Stimulated activated memory B cell treated with anti-CD40 and anti-IgM and Interleukin-4, amounts not matched to agents 10 μg/mL and 1 μg/mL and 100 μg/mL, for 72 hours (primary cell): ENCODE data around the gene CGA.
"Not testable (repeated sequence)": the region's sequence is repeated elsewhere in the genome, so short reads cannot be mapped to it uniquely, and the experiment has no call there.

Experiments used
- ATAC-seq: fragments of 150-1000 bp; cut with Tn5 transposase; 2 replicates; pipeline ENCODE4 v1.10.0; 2021
- H3K27ac Mint-ChIP-seq: one replicate; pipeline ENCODE4 v1.8.0; 2022; ENCODE audit warnings: mild to moderate bottlenecking, mixed read lengths
- H3K27me3 Mint-ChIP-seq: one replicate; pipeline ENCODE4 v1.8.0; 2022; ENCODE audit warnings: mixed read lengths
- H3K36me3 Mint-ChIP-seq: one replicate; pipeline ENCODE4 v1.8.0; 2022; ENCODE audit warnings: mixed read lengths
- H3K4me1 Mint-ChIP-seq: one replicate; pipeline ENCODE4 v1.8.0; 2022; ENCODE audit warnings: mixed read lengths
- H3K4me3 Mint-ChIP-seq: one replicate; pipeline ENCODE4 v1.8.0; 2022; ENCODE audit warnings: mild to moderate bottlenecking, moderate library complexity, mixed read lengths
- H3K9me3 Mint-ChIP-seq: one replicate; pipeline ENCODE4 v1.8.0; 2022; ENCODE audit warnings: mixed read lengths

The CGA gene

GRCh38 chr6:87095087-87095509 lies at the start of gene CGA:
Gene CGA, minus strand, starts transcription at chr6:87095106. Its CDS starts 6,906 bp downstream, at chr6:87088200.
- Mint-ChIP-seq H3K4me1 (peaks cover 13% of the 10 kb centered on the region), H3K36me3 (no peaks in the 10 kb centered on the region), H3K9me3 (no peaks in the 10 kb centered on the region), H3K27me3 (peaks cover 8% of the 10 kb centered on the region), H3K4me3 (no peak within 1 kb of the TSS), H3K27ac (no peak within 1 kb of the TSS)
- ATAC-seq, result no peak

DNA sequence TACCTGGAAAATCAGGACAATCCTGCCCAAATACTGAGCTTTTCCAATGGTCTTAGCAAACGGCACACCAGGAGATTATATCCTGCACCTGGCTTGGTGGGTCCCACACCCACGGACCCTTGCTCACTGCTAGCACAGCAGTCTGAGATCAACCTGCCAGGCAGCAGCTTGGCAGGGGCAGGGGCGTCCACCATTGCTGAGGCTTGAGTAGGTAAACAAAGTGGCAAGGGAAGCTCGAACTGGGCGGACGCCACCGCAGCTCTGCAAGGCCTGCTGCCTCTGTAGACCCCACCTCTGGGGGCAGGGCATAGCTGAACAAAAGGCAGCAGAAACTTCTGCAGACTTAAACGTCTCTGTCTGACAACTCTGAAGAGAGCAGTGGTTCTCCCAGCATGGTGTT lies 45.0 kb upstream of the CGA start:
- H3K9me3 Mint-ChIP-seq, H3K27ac Mint-ChIP-seq, H3K4me3 Mint-ChIP-seq, H3K36me3 Mint-ChIP-seq, H3K27me3 Mint-ChIP-seq, H3K4me1 Mint-ChIP-seq, ATAC-seq: not testable (repeated sequence)

DNA sequence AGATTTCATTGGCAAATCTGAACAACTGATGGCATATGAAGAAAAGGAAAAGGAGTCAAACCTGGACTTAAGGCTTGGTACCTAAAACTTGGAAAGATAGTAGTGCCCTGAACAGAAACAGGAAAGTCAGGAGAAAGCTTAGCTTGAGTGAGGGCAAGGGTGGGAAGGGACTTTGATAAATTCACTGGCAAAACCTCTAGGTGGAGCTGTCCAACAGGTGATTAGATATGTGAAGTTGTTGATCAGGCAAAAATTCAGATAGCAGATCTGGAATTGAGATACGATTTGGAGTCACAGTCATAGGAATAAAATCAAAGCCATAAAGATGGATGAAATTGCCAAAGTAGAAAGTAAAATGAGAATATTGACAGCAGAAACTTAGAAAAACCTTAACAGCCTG lies 44.3 kb upstream of the CGA start:
- Mint-ChIP-seq H3K27ac (no peak overlapping the region), H3K4me1 (peaks cover 6% of the 10 kb centered on the region), H3K4me3 (no peak overlapping the region), H3K36me3 (no peaks in the 10 kb centered on the region), H3K27me3 (no peaks in the 10 kb centered on the region), H3K9me3 (no peaks in the 10 kb centered on the region)
- ATAC-seq, result no peak

DNA sequence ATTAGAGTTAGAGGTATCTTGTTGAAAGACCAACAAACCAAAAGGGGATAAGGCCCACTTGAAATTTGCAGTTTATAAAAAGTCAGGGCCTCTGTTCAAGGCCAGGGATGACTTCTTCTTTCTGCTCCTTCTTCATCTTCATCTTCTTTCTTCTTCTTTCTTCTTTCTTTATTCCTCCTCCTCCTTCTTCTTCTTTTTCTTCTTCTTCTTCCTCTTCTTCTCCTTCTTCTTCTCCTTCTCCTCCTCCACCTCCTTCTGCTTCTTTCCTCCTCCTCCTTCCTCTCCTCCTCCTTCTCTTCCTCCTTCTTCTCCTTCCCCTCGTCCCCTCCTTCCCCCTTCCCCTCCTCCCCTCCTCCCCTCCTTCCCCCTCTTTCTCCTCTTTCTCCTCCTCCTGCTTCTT lies 42.1 kb upstream of the CGA start:
- Mint-ChIP-seq H3K4me1 (peaks cover 6% of the 10 kb centered on the region), H3K27me3 (no peaks in the 10 kb centered on the region), H3K9me3 (no peaks in the 10 kb centered on the region), H3K36me3 (no peaks in the 10 kb centered on the region), H3K4me3 (no peak overlapping the region), H3K27ac (peak overlapping the region; percentile 37)
- ATAC-seq, result no peak

- no peaks in the 10 kb centered on the region for H3K4me1 Mint-ChIP-seq
- H3K27me3 Mint-ChIP-seq, result no peaks in the 10 kb centered on the region
- no peak overlapping the region for H3K27ac Mint-ChIP-seq
- peaks cover 5% of the 10 kb centered on the region for H3K9me3 Mint-ChIP-seq
- no peaks in the 10 kb centered on the region for H3K36me3 Mint-ChIP-seq
- no peak overlapping the region for H3K4me3 Mint-ChIP-seq
- ATAC-seq, result no peak
These were observed 32.8 kb upstream of the CGA start for GRCh38 chr6:87127737-87128136.

GRCh38 chr6:87126501-87126900 lies 31.6 kb upstream of the CGA start:
- Mint-ChIP-seq H3K27ac (no peak overlapping the region), H3K9me3 (peaks cover 1% of the 10 kb centered on the region), H3K4me1 (no peaks in the 10 kb centered on the region), H3K36me3 (no peaks in the 10 kb centered on the region), H3K4me3 (no peak overlapping the region), H3K27me3 (peaks cover 11% of the 10 kb centered on the region)
- no peak for ATAC-seq

- H3K36me3 Mint-ChIP-seq, result no peaks in the 10 kb centered on the region
- no peaks in the 10 kb centered on the region for H3K9me3 Mint-ChIP-seq
- no peak overlapping the region for H3K4me3 Mint-ChIP-seq
- H3K27ac Mint-ChIP-seq, result no peak overlapping the region
- H3K27me3 Mint-ChIP-seq, result peaks cover 11% of the 10 kb centered on the region
- no peak for ATAC-seq
- no peaks in the 10 kb centered on the region for H3K4me1 Mint-ChIP-seq
These were observed 29.2 kb upstream of the CGA start for GRCh38 chr6:87124074-87124473.

GRCh38 chr6:87122477-87122876 lies 27.6 kb upstream of the CGA start:
- H3K27ac Mint-ChIP-seq, result no peak overlapping the region
- ATAC-seq, result no peak
- no peaks in the 10 kb centered on the region for H3K4me1 Mint-ChIP-seq
- no peak overlapping the region for H3K4me3 Mint-ChIP-seq
- H3K27me3 Mint-ChIP-seq, result peaks cover 11% of the 10 kb centered on the region
- H3K36me3 Mint-ChIP-seq, result no peaks in the 10 kb centered on the region
- no peaks in the 10 kb centered on the region for H3K9me3 Mint-ChIP-seq

DNA sequence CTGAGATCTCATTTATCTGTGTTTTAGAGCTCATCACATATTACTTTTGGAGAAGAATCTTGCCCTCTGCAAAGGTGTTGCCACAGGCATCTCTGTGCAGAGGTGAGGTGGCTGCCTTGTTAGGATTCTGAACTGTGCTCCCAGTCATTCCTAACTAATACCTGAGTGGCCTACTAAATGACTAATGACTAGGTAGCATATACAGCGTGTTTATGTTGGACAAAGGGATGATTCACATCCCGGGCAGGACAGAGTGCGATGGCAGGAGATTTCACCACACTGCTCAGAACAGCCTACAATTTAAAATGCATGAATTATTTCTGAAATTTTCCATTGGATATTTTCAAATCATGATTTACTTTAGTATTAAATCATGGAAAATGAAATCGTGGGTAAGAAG lies 23.1 kb upstream of the CGA start:
- ATAC-seq, result no peak
- no peaks in the 10 kb centered on the region for H3K9me3 Mint-ChIP-seq
- no peak overlapping the region for H3K4me3 Mint-ChIP-seq
- no peak overlapping the region for H3K27ac Mint-ChIP-seq
- peaks cover 11% of the 10 kb centered on the region for H3K27me3 Mint-ChIP-seq
- no peaks in the 10 kb centered on the region for H3K36me3 Mint-ChIP-seq
- H3K4me1 Mint-ChIP-seq, result peaks cover 25% of the 10 kb centered on the region

GRCh38 chr6:87116922-87117321 lies 22.0 kb upstream of the CGA start:
- H3K27me3 Mint-ChIP-seq, result peaks cover 4% of the 10 kb centered on the region
- no peaks in the 10 kb centered on the region for H3K36me3 Mint-ChIP-seq
- peaks cover 25% of the 10 kb centered on the region for H3K4me1 Mint-ChIP-seq
- ATAC-seq, result no peak
- H3K9me3 Mint-ChIP-seq, result no peaks in the 10 kb centered on the region
- H3K4me3 Mint-ChIP-seq, result no peak overlapping the region
- H3K27ac Mint-ChIP-seq, result no peak overlapping the region

DNA sequence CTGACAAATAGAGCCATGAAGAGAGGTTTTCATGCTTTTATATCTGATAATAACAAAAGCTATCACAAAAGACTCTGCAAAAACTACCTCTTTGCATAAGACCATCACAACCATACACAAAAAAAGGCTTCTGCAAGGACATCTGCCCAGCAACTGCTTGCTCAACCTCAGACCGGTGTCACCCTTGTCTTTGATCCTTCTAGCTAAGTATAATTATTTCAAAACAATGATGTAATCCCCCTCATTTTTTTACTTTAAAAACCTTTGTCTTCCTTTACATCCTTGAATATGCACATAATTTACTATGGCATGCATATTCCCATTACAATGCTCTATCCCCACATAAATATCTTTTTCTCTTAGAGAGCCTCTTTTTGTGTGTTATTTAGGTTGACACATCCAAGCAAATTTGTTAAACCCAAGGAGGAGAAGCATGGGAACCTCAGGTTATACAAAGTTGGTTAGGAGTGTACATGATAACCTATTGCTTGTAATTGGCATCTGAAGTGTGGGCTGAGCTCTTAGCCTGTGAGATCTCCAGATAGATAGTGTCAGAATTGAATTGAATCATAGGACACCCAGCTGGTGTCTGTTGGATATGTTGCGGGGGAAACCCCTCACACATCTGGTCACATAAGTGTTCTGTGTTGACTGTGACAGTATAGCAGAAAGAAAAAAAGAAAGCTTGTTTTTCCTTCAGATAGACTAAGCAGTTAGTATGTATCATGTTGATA lies 20.7 kb upstream of the CGA start:
- Mint-ChIP-seq H3K36me3 (no peaks in the 10 kb centered on the region), H3K4me3 (no peak overlapping the region), H3K9me3 (no peaks in the 10 kb centered on the region), H3K27ac (no peak overlapping the region), H3K27me3 (no peaks in the 10 kb centered on the region), H3K4me1 (peaks cover 25% of the 10 kb centered on the region)
- ATAC-seq, result peak; percentile 72

DNA sequence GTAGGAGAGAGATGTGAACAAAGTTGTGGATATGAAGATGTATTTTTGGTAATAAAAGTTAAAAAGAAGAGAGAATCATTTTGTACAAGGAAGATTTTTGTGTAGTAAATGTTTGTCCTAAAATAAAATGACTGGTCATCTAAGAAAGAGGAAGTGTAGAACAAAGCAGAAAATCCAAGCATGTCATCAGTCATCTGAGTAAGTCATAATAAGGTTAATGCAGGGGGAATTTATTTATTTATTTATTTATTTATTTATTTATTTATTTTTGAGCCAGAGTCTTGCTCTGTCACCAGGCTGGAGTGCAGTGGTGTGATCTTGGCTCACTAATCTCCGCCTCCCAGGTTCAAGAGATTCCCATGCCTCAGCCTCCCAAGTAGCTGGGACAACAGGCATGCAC lies 15.7 kb upstream of the CGA start:
- H3K36me3 Mint-ChIP-seq, result no peaks in the 10 kb centered on the region
- H3K27me3 Mint-ChIP-seq, result no peaks in the 10 kb centered on the region
- H3K4me3 Mint-ChIP-seq, result no peak overlapping the region
- no peak for ATAC-seq
- no peak overlapping the region for H3K27ac Mint-ChIP-seq
- H3K4me1 Mint-ChIP-seq, result peaks cover 7% of the 10 kb centered on the region
- no peaks in the 10 kb centered on the region for H3K9me3 Mint-ChIP-seq

DNA sequence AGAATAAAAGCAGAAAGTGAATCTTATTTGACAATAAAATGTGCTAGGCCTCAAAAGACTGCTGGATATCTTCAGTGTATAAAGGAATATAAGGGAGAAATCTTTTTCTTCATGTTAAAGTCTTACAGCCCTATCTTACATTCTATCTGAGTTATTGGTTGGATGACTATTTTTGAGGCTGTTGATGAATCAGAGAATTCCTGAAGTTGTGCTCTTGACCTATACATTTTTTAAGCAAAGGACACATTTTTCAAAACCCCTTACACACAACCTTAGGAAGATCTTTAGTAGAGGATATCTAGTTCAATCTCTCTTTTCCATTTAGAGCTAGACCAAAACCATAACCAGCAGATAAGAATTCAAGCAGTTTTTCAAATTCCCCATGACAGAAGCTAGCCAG lies 10.9 kb upstream of the CGA start:
- Mint-ChIP-seq H3K27ac (no peak overlapping the region), H3K4me1 (no peaks in the 10 kb centered on the region), H3K9me3 (no peaks in the 10 kb centered on the region), H3K36me3 (no peaks in the 10 kb centered on the region), H3K27me3 (no peaks in the 10 kb centered on the region), H3K4me3 (no peak overlapping the region)
- ATAC-seq, result no peak

DNA sequence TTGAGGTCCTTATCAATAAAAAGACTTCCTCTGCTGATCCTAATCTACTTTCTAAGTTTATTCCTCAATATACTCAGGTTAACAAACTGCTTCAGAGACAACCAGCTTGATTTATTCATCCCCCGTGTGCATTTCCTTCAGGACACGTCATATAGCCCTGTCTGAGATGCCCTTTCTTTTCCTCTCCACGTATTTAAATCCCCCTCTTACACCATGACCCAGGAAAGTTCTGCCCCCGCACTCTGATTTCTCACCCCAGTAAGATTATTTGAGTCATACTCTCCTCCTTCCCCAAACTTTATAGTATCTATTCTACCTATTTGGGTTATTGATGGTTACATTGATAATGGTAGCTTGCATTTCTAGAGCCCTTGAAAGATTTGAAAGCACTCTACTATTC lies 9.8 kb upstream of the CGA start:
- peaks cover 4% of the 10 kb centered on the region for H3K4me1 Mint-ChIP-seq
- ATAC-seq, result no peak
- no peak overlapping the region for H3K27ac Mint-ChIP-seq
- no peaks in the 10 kb centered on the region for H3K9me3 Mint-ChIP-seq
- no peak overlapping the region for H3K4me3 Mint-ChIP-seq
- no peaks in the 10 kb centered on the region for H3K36me3 Mint-ChIP-seq
- no peaks in the 10 kb centered on the region for H3K27me3 Mint-ChIP-seq

DNA sequence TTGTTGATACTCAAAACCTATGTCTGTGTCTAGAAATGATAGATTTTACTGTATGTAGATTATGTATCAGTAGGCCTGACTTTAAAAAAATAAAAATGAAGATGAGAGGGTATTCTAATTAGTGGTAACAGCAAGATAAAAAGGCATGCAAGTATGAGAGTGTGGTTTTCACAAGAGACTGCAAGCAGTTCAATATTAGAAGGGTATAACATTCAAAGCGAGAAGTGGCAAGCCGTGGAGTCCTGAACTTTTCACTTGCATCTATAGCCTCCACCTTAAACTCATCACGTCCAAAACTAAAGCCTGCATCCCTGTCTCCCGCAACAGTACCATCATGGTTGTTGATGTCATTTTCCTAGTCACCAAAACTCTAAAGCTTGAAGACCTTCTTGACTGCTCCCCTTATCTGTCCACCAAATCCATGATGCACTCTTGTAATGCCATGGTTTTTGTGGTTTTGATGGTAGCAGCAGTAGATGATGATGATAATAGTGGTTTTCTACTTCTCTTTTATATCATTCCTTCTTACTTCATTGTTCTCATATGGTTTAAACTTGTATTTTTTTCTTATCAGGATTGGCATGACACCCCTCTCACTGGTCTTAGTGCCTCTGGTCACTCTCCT lies 9.2 kb upstream of the CGA start:
- Mint-ChIP-seq H3K9me3 (no peaks in the 10 kb centered on the region), H3K4me3 (no peak overlapping the region), H3K27ac (no peak overlapping the region), H3K4me1 (peaks cover 10% of the 10 kb centered on the region), H3K27me3 (no peaks in the 10 kb centered on the region), H3K36me3 (no peaks in the 10 kb centered on the region)
- ATAC-seq, result no peak

DNA sequence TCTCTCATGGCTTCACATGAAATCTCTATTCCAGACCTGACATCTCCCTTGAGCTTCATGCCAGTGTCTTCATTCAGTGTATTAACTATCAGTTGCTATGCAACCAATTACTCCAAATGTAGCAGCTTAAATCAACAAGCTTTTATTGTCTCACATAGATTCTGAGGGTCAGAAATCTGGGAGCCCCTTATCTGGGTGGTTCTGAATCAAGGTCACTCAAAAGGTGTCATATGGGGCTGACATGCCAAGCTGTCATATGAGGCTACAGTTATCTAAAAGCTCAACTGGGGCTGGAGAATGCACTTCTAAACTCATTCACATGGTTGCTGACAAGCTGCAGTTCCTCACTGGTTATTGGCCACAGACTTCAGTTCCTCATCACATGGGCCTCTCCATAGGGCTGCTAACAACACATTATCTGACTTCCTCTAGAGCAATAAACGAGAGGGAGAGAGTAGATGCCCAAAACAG lies 7.3 kb upstream of the CGA start:
- H3K27ac Mint-ChIP-seq, result no peak overlapping the region
- ATAC-seq, result peak; percentile 58
- no peaks in the 10 kb centered on the region for H3K9me3 Mint-ChIP-seq
- H3K27me3 Mint-ChIP-seq, result no peaks in the 10 kb centered on the region
- H3K4me1 Mint-ChIP-seq, result peaks cover 13% of the 10 kb centered on the region
- no peak overlapping the region for H3K4me3 Mint-ChIP-seq
- H3K36me3 Mint-ChIP-seq, result no peaks in the 10 kb centered on the region
